Lower leg skin (tissue), 3 donors: ENCODE measurements around the gene TUG1.

Experiments used
- CTCF ChIP-seq, 3 donors: fragments of 450-650 bp; IDR thresholded peaks; one replicate each; pipeline ENCODE4 v1.5.1; 2016; ENCODE audit warnings: antibody characterized with exemption in 3 of 3, mild to moderate bottlenecking in 3 of 3, moderate library complexity in 2 of 3
- POLR2A ChIP-seq, 2 donors: fragments of 450-650 bp; IDR thresholded peaks; one replicate each; pipeline ENCODE4 v1.6.1; 2016 to 2017; ENCODE audit warnings: antibody characterized with exemption in 2 of 2, mild to moderate bottlenecking in 1 of 2, moderate library complexity in 1 of 2

GRCh38 chr22:30946354-30946753 lies 22.7 kb upstream of the TUG1 start:
- TF ChIP-seq CTCF (IDR thresholded peaks at IDR 0.05), result no peak
- TF ChIP-seq POLR2A (IDR thresholded peaks at IDR 0.05), result no peak
